ENCODE measurements around the gene YJU2.

DNA sequence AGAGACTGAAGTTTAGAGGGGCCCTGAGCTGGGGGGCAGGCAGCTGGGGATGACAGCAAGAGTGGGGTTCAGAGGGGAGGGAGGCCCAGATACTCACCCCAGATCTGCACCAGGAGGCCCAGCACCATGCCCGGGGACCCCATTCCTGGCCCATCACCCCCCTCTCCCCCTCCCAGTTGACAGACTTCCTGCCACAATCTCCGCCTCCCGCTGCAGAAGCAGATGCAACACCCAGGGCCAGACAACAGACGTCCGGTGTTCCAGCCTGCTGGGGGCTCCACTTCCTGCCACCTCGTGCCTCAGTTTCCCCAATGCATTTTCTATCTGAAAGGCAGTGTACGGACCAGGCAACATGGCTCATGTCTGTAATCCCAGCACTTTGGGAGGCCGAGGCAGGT, 55.4 kb downstream of the YJU2 start, which contains the start of gene TMIGD2:
- TF ChIP-seq, protein P1, sequence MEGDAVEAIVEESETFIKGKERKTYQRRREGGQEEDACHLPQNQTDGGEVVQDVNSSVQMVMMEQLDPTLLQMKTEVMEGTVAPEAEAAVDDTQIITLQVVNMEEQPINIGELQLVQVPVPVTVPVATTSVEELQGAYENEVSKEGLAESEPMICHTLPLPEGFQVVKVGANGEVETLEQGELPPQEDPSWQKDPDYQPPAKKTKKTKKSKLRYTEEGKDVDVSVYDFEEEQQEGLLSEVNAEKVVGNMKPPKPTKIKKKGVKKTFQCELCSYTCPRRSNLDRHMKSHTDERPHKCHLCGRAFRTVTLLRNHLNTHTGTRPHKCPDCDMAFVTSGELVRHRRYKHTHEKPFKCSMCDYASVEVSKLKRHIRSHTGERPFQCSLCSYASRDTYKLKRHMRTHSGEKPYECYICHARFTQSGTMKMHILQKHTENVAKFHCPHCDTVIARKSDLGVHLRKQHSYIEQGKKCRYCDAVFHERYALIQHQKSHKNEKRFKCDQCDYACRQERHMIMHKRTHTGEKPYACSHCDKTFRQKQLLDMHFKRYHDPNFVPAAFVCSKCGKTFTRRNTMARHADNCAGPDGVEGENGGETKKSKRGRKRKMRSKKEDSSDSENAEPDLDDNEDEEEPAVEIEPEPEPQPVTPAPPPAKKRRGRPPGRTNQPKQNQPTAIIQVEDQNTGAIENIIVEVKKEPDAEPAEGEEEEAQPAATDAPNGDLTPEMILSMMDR (IDR thresholded peaks at IDR 0.05): no peak
- TF ChIP-seq POLR2A (IDR thresholded peaks at IDR 0.05): no peak
